ENCODE measurements around the gene XIRP1.

DNA sequence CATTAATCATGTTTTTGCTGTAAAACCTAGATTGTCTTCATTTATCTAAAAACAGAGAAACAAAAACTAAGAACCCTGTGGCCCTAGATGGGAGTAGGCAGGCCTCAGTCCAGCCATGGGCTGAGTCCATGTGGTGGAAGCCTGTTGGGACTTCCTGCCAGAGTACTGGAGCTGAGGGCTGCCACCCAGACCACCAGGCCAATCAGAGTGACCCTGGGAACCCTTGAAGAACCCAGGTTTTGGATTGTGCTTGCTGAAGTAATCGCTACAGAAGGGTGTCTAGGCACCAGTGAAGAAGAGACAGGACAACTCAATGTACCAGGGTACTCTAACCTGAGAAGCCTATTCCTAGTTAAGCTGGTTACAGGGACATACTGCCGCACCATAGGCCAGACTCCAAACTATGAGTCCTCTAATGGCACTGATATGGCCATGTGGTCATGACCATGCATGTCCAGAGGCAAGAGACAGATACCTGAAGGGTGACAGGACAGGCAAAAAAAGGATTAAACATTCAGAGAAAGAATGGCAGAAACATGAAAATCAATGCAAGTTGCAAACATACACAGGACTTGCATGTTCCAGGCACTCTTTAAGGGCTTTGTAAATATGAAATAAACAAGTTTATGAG, 51.9 kb downstream of the XIRP1 start:
- TF ChIP-seq, protein P1, sequence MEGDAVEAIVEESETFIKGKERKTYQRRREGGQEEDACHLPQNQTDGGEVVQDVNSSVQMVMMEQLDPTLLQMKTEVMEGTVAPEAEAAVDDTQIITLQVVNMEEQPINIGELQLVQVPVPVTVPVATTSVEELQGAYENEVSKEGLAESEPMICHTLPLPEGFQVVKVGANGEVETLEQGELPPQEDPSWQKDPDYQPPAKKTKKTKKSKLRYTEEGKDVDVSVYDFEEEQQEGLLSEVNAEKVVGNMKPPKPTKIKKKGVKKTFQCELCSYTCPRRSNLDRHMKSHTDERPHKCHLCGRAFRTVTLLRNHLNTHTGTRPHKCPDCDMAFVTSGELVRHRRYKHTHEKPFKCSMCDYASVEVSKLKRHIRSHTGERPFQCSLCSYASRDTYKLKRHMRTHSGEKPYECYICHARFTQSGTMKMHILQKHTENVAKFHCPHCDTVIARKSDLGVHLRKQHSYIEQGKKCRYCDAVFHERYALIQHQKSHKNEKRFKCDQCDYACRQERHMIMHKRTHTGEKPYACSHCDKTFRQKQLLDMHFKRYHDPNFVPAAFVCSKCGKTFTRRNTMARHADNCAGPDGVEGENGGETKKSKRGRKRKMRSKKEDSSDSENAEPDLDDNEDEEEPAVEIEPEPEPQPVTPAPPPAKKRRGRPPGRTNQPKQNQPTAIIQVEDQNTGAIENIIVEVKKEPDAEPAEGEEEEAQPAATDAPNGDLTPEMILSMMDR (IDR thresholded peaks at IDR 0.05): no peak
- TF ChIP-seq POLR2A (IDR thresholded peaks at IDR 0.05): no peak

All from gastroesophageal sphincter (tissue), 3 donors.